IMR-90 (cell line): ENCODE measurements around the gene RENBP. TPM values are rescaled to one million over a fixed set of nuclear protein-coding genes. Genes with fewer than 3 reads are reported as not detected.

Source experiments
- ATAC-seq: fragments of 200-7000 bp; cut with Tn5 transposase; 2 replicates; pipeline ENCODE4 v1.9.1; 2020; ENCODE audit warnings: low read depth, mild to moderate bottlenecking, moderate library complexity
- BruUV-seq: library from RNA; stranded (reverse); fragments of 400-500 nt; replicated peaks from 2 replicates; lab custom pipeline; 2021; lab: Mats Ljungman, UMichigan
- CTCF ChIA-PET: fragments of 300-600 bp; formaldehyde crosslinking; extraction: SDS; loops from one replicate; lab custom pipeline; 2021; ENCODE audit warnings: antibody characterized with exemption; lab: Yijun Ruan, JAX
- POLR2A ChIA-PET: fragments of 300-600 bp; sonication (Branson Sonifier 250); formaldehyde crosslinking; loops from one replicate; lab custom pipeline; 2022; ENCODE audit warnings: antibody characterized with exemption; ENCODE audit not compliant: unreplicated experiment; lab: Charles Lee
- DNase-seq: peaks from one replicate; pipeline ENCODE4 v3.0.0; 2013
- H2AFZ ChIP-seq: replicated peaks from 2 replicates; pipeline ENCODE3; 2013; ENCODE audit warnings: low read length, mild to moderate bottlenecking; ENCODE audit not compliant: poor library complexity
- H2AK5ac ChIP-seq: 2 replicates; pipeline ENCODE4 v1.6.1; 2013; ENCODE audit warnings: low read depth, low read length, inconsistent platforms
- H2AK9ac ChIP-seq: replicated peaks from 2 replicates; pipeline ENCODE3; 2013; ENCODE audit warnings: mild to moderate bottlenecking, low read depth, low read length, moderate library complexity; ENCODE audit not compliant: poor library complexity
- H2BK120ac ChIP-seq: 2 replicates; pipeline ENCODE4 v1.6.1; 2013; ENCODE audit warnings: low read depth, low read length, inconsistent platforms
- H2BK15ac ChIP-seq: 3 replicates; pipeline ENCODE4 v1.6.1; 2013; ENCODE audit warnings: low read depth, low read length, inconsistent platforms
- H2BK20ac ChIP-seq: 2 replicates; pipeline ENCODE4 v1.6.1; 2013; ENCODE audit warnings: low read depth, mild to moderate bottlenecking, inconsistent platforms, low read length, moderate library complexity
- H2BK5ac ChIP-seq: 2 replicates; pipeline ENCODE4 v1.6.1; 2013; ENCODE audit warnings: mild to moderate bottlenecking, low read depth, low read length, inconsistent platforms; ENCODE audit not compliant: poor library complexity, severe bottlenecking
- H3K14ac ChIP-seq: replicated peaks from 2 replicates; pipeline ENCODE4 v1.6.1; 2013; ENCODE audit warnings: low read depth, low read length, inconsistent platforms
- H3K18ac ChIP-seq: 2 replicates; pipeline ENCODE4 v1.6.1; 2013; ENCODE audit warnings: low read depth, low read length, control low read depth
- H3K23ac ChIP-seq: 2 replicates; pipeline ENCODE4 v1.6.1; 2013; ENCODE audit warnings: low read depth, low read length, inconsistent platforms
- H3K27ac ChIP-seq: 2 replicates; pipeline ENCODE4 v1.5.1; 2013; ENCODE audit warnings: mild to moderate bottlenecking, control low read depth, low read length; ENCODE audit not compliant: insufficient read depth
- H3K27me3 ChIP-seq: 2 replicates; pipeline ENCODE4 v1.6.1; 2013; ENCODE audit warnings: low read length; ENCODE audit not compliant: control insufficient read depth, insufficient read depth
- H3K36me3 ChIP-seq: 2 replicates; pipeline ENCODE4 v1.6.1; 2013; ENCODE audit warnings: low read length, mixed read lengths; ENCODE audit not compliant: control insufficient read depth, insufficient read depth
- H3K4ac ChIP-seq: 2 replicates; pipeline ENCODE4 v1.6.1; 2013; ENCODE audit warnings: low read depth, low read length, inconsistent platforms
- H3K4me1 ChIP-seq: 2 replicates; pipeline ENCODE4 v1.6.1; 2013; ENCODE audit warnings: low read length, mixed read lengths; ENCODE audit not compliant: control insufficient read depth, insufficient read depth
- H3K4me2 ChIP-seq: 2 replicates; pipeline ENCODE4 v1.6.1; 2013; ENCODE audit warnings: low read depth, mild to moderate bottlenecking, control low read depth, low read length, moderate library complexity
- H3K4me3 ChIP-seq: 2 replicates; pipeline ENCODE4 v1.5.1; 2013; ENCODE audit warnings: low read depth, mild to moderate bottlenecking, control low read depth, low read length, moderate library complexity; ENCODE audit not compliant: insufficient read depth
- H3K56ac ChIP-seq: 2 replicates; pipeline ENCODE4 v1.6.1; 2013; ENCODE audit warnings: low read length, inconsistent platforms; ENCODE audit not compliant: insufficient read depth; ENCODE audit errors: extremely low read depth
- H3K79me1 ChIP-seq, 2 experiments: 2 replicates each; pipeline ENCODE4 v1.6.1; 2013; ENCODE audit warnings: low read length in 2 of 2, inconsistent platforms in 1 of 2, low read depth in 1 of 2
- H3K9ac ChIP-seq: 2 replicates; pipeline ENCODE4 v1.6.1; 2013; ENCODE audit warnings: low read depth, low read length, control low read depth
- H3K9me1 ChIP-seq: 2 replicates; pipeline ENCODE4 v1.6.1; 2013; ENCODE audit warnings: low read length, inconsistent platforms; ENCODE audit not compliant: insufficient read depth
- H3K9me3 ChIP-seq: 2 replicates; pipeline ENCODE4 v1.6.1; 2013; ENCODE audit warnings: low read length; ENCODE audit not compliant: control insufficient read depth, insufficient read depth
- H4K20me1 ChIP-seq: 2 replicates; pipeline ENCODE4 v1.6.1; 2013; ENCODE audit warnings: low read length, inconsistent platforms; ENCODE audit not compliant: insufficient read depth
- H4K5ac ChIP-seq: 2 replicates; pipeline ENCODE4 v1.6.1; 2013; ENCODE audit warnings: mild to moderate bottlenecking, low read depth, low read length, control low read depth
- H4K8ac ChIP-seq, 2 experiments: 2 replicates each; pipeline ENCODE4 v1.6.1; 2013; ENCODE audit warnings: low read depth in 2 of 2, low read length in 2 of 2, control low read depth in 1 of 2, inconsistent platforms in 1 of 2
- H4K91ac ChIP-seq: 2 replicates; pipeline ENCODE4 v1.6.1; 2013; ENCODE audit warnings: low read depth, low read length, inconsistent platforms; ENCODE audit not compliant: insufficient read depth
- MAFK ChIP-seq: IDR thresholded peaks from 2 replicates; pipeline ENCODE4 v1.6.1; 2012; ENCODE audit warnings: low read depth, low read length, improper control_type of control experiment
- MXI1 ChIP-seq: IDR thresholded peaks from 2 replicates; pipeline ENCODE4 v1.6.1; 2012; ENCODE audit warnings: low read depth, mild to moderate bottlenecking, low read length, moderate library complexity, borderline replicate concordance
- USF2 ChIP-seq: fragments of 150-350 bp; IDR thresholded peaks from 2 replicates; pipeline ENCODE4 v1.6.1; 2017; ENCODE audit warnings: mild to moderate bottlenecking, antibody characterized with exemption, low read length, low read depth
- WGBS, 2 experiments: methylation state at CpG; one replicate each; pipeline versions ENCODE4 v1.1.5 to v1.1.7; 2013; ENCODE audit warnings: missing lambda C conversion rate in 2 of 2; ENCODE audit not compliant: insufficient read length in 1 of 2; ENCODE audit errors: extremely low coverage in 2 of 2; 5-methylcytosine and 5-hydroxymethylcytosine counted together
- dilution Hi-C: fragments of 300-500 bp; cut with HindIII; formaldehyde crosslinking; loops from one replicate; pipeline ENCODE4 v1.14.3; 2018; ENCODE audit warnings: low sequenced_read_pairs; ENCODE audit not compliant: unreplicated experiment
- in situ Hi-C: fragments of 300-500 bp; cut with MboI; formaldehyde crosslinking; loops from 3 replicates; pipeline ENCODE4 v1.14.3; 2019; ENCODE audit warnings: low sequenced_read_pairs, inconsistent platforms, mixed read lengths
- intact Hi-C: fragments of 100-400 bp; cut with micrococcal nuclease; formaldehyde crosslinking; loops from 2 replicates; pipeline ENCODE4 v1.10.0; 2022
- microRNA-seq, 2 experiments: library from miRNA; stranded (forward) in 1 of 2; unstranded in 1 of 2; fragments of 10-50 nt in 1 of 2; fragments of <30 nt in 1 of 2; gene quantifications in 1 of 2; microRNA quantifications in 1 of 2; one replicate each; pipeline versions ENCODE3 to v1.1.0; 2013 to 2020; ENCODE audit not compliant: insufficient read depth in 1 of 2, insufficient read length in 1 of 2, unreplicated experiment in 1 of 2
- polyA plus RNA-seq, 3 experiments: library from polyadenylated mRNA; depleted of rRNA; stranded (reverse); fragments of >200 nt; gene quantifications; 2 replicates each; pipeline ENCODE4 v1.2.3, GENCODE V29; 2012; ENCODE audit warnings: low replicate concordance in 1 of 3
- small RNA-seq, 5 experiments: library from RNA; depleted of rRNA; stranded (forward); fragments of <200 nt; gene quantifications; one replicate each; pipeline ENCODE3, GENCODE V24; 2012
- total RNA-seq: library from RNA; depleted of rRNA; stranded (reverse); fragments of >200 nt; gene quantifications from 2 replicates; pipeline ENCODE4 v1.2.3, GENCODE V29; 2012; rRNA removed

RENBP gene
- total and polyA plus RNA-seq, 2 of the 4 experiments (the other 2 are of a cell fraction): 0.15 to 0.18 TPM

GRCh38 chrX:153885968-153886903, 58.2 kb downstream of the RENBP start, which contains the start of gene L1CAM:
Gene L1CAM, minus strand, starts transcription at chrX:153886173. Its CDS starts 10,337 bp downstream, at chrX:153875836.
- Histone ChIP-seq H3K9me3 (peaks cover 4% of the 10 kb centered on the region), H4K8ac (no peak within 1 kb of the TSS), H3K4me3 (no peak within 1 kb of the TSS), H3K9me1 (no peaks in the 10 kb centered on the region), H4K20me1 (no peaks in the 10 kb centered on the region), H2AFZ (peak within 1 kb of the TSS; percentile 5), H4K5ac (no peak within 1 kb of the TSS), H3K18ac (no peak within 1 kb of the TSS), H2BK20ac (no peak within 1 kb of the TSS), H3K79me1 (no peaks in the 10 kb centered on the region), H3K23ac (no peak within 1 kb of the TSS), H3K9ac (no peak within 1 kb of the TSS), H3K4me1 (no peaks in the 10 kb centered on the region), H2BK120ac (no peak within 1 kb of the TSS), H3K14ac (no peak within 1 kb of the TSS), H3K4me2 (no peak within 1 kb of the TSS), H3K56ac (no peak within 1 kb of the TSS), H2BK5ac (no peak within 1 kb of the TSS), H2AK9ac (no peak within 1 kb of the TSS), H3K27ac (no peak within 1 kb of the TSS), H4K91ac (no peak within 1 kb of the TSS), H3K27me3 (peaks cover 62% of the 10 kb centered on the region), H2AK5ac (no peak within 1 kb of the TSS), H2BK15ac (no peak within 1 kb of the TSS), H3K4ac (no peak within 1 kb of the TSS), H3K36me3 (no peaks in the 10 kb centered on the region)
- peak; percentile 53 for ATAC-seq
- WGBS, 2 experiments: 11% methylated on average over 12 of the region's 94 CpGs; no CpG with 5 or more reads in 1 of the 2 experiments
- POLR2A ChIA-PET: no interaction called here
- in situ Hi-C loops: no loop called here
- CTCF ChIA-PET: no interaction called here
- DNase-seq: no peak
- TF ChIP-seq USF2: no peak
- no peak for TF ChIP-seq MAFK
- no peak for TF ChIP-seq MXI1
- no TSS peak for BruUV-seq
- dilution Hi-C loops: no loop called here
- intact Hi-C loops: no loop called here

Small RNA genes lying within 50 kb of the gene (microRNA-seq; reads per million reads assigned to microRNA genes)
- gene MIR3202-1 (ENCODE audit: insufficient read depth in 1 of 2, insufficient read length in 1 of 2, unreplicated experiment in 1 of 2): 0 reads per million in 2 experiments
- gene MIR3202-2 (ENCODE audit: unreplicated experiment): not detected

Small RNA genes lying within 50 kb of the gene (small RNA-seq; reads per million reads assigned to genes)
- gene MIR3202-1: 0 reads per million in 5 experiments

Other genes starting within 250 kb of the RENBP start
- gene BCAP31, start 220.3 kb downstream of the RENBP start, total RNA-seq: 166 and 244 TPM in 2 replicates
- 125 and 131 TPM in 2 replicates for gene BCAP31, start 220.3 kb downstream of the RENBP start, polyA plus RNA-seq (2012; rRNA removed)
- 4.3 and 4.7 TPM in 2 replicates for gene ABCD1, start 219.8 kb downstream of the RENBP start, total RNA-seq
- 7.0 and 8.3 TPM in 2 replicates for gene ABCD1, start 219.8 kb downstream of the RENBP start, polyA plus RNA-seq (2012; rRNA removed)
- 0.36 and 1.7 TPM in 2 replicates for gene PLXNB3, start 180.4 kb downstream of the RENBP start, total RNA-seq
- gene PLXNB3, start 180.4 kb downstream of the RENBP start, polyA plus RNA-seq (2012; rRNA removed): 22.3 and 26.9 TPM in 2 replicates
- 0.36 and 0.56 TPM in 2 replicates for gene SRPK3, start 163.6 kb downstream of the RENBP start, total RNA-seq
- 0.34 and 0.70 TPM in 2 replicates for gene SRPK3, start 163.6 kb downstream of the RENBP start, polyA plus RNA-seq (2012; rRNA removed)
- 75.8 and 79.4 TPM in 2 replicates for gene IDH3G, start 150.3 kb downstream of the RENBP start, total RNA-seq
- gene IDH3G, start 150.3 kb downstream of the RENBP start, polyA plus RNA-seq (2012; rRNA removed): 85.7 and 95.0 TPM in 2 replicates
- gene SSR4, start 150.0 kb downstream of the RENBP start, total RNA-seq: 118 and 141 TPM in 2 replicates
- 480 and 481 TPM in 2 replicates for gene SSR4, start 150.0 kb downstream of the RENBP start, polyA plus RNA-seq (2012; rRNA removed)
- gene PDZD4, start 114.1 kb downstream of the RENBP start, total RNA-seq: under 0.01 and 0.28 TPM in 2 replicates
- gene PDZD4, start 114.1 kb downstream of the RENBP start, polyA plus RNA-seq (2012; rRNA removed): 0.34 and 0.38 TPM in 2 replicates
- 0.36 and 0.56 TPM in 2 replicates for gene L1CAM, start 58.5 kb downstream of the RENBP start, total RNA-seq
- 1.9 and 2.2 TPM in 2 replicates for gene L1CAM, start 58.5 kb downstream of the RENBP start, polyA plus RNA-seq (2012; rRNA removed)
- not detected in 2 replicates for gene AVPR2, start 40.0 kb downstream of the RENBP start, total RNA-seq
- gene AVPR2, start 40.0 kb downstream of the RENBP start, polyA plus RNA-seq (2012; rRNA removed): not detected in 2 replicates
- 0.18 and 0.28 TPM in 2 replicates for gene ARHGAP4, start 18.4 kb downstream of the RENBP start, total RNA-seq
- 0.72 and 0.79 TPM in 2 replicates for gene ARHGAP4, start 18.4 kb downstream of the RENBP start, polyA plus RNA-seq (2012; rRNA removed)
- 98.6 and 118 TPM in 2 replicates for gene NAA10, start 9.6 kb downstream of the RENBP start, total RNA-seq
- 150 and 172 TPM in 2 replicates for gene NAA10, start 9.6 kb downstream of the RENBP start, polyA plus RNA-seq (2012; rRNA removed)
- gene HCFC1, start 27.2 kb upstream of the RENBP start, total RNA-seq: 3.2 and 4.4 TPM in 2 replicates
- gene HCFC1, start 27.2 kb upstream of the RENBP start, polyA plus RNA-seq (2012; rRNA removed): 17.6 and 19.0 TPM in 2 replicates
- 2.8 and 3.4 TPM in 2 replicates for gene TMEM187, start 28.1 kb upstream of the RENBP start, total RNA-seq
- 6.2 and 6.3 TPM in 2 replicates for gene TMEM187, start 28.1 kb upstream of the RENBP start, polyA plus RNA-seq (2012; rRNA removed)
- gene IRAK1, start 75.3 kb upstream of the RENBP start, total RNA-seq: 31.9 and 33.3 TPM in 2 replicates
- gene IRAK1, start 75.3 kb upstream of the RENBP start, polyA plus RNA-seq (2012; rRNA removed): 50.2 and 61.9 TPM in 2 replicates
- 8.4 and 10.8 TPM in 2 replicates for gene MECP2, start 153.1 kb upstream of the RENBP start, total RNA-seq
- gene MECP2, start 153.1 kb upstream of the RENBP start, polyA plus RNA-seq (2012; rRNA removed): 9.7 and 10.1 TPM in 2 replicates
- not detected in 2 replicates for gene OPN1LW, start 199.6 kb upstream of the RENBP start, total RNA-seq
- not detected in 2 replicates for gene OPN1LW, start 199.6 kb upstream of the RENBP start, polyA plus RNA-seq (2012; rRNA removed)
- not detected in 2 replicates for gene OPN1MW, start 238.0 kb upstream of the RENBP start, total RNA-seq
- not detected in 2 replicates for gene OPN1MW, start 238.0 kb upstream of the RENBP start, polyA plus RNA-seq (2012; rRNA removed)